NOMO-1 (cell line): Measurements from ENCODE around the gene RPL6.
"Not testable (repeated sequence)": the region's sequence is repeated elsewhere in the genome, so short reads cannot be mapped to it uniquely, and the experiment has no call there.

Source experiments
- DNase-seq, 2 experiments: peaks; one replicate each; lab custom pipeline; 2025; ENCODE audit not compliant: unreplicated experiment in 2 of 2; lab: John Stamatoyannopoulos, UW

The RPL6 gene

DNA sequence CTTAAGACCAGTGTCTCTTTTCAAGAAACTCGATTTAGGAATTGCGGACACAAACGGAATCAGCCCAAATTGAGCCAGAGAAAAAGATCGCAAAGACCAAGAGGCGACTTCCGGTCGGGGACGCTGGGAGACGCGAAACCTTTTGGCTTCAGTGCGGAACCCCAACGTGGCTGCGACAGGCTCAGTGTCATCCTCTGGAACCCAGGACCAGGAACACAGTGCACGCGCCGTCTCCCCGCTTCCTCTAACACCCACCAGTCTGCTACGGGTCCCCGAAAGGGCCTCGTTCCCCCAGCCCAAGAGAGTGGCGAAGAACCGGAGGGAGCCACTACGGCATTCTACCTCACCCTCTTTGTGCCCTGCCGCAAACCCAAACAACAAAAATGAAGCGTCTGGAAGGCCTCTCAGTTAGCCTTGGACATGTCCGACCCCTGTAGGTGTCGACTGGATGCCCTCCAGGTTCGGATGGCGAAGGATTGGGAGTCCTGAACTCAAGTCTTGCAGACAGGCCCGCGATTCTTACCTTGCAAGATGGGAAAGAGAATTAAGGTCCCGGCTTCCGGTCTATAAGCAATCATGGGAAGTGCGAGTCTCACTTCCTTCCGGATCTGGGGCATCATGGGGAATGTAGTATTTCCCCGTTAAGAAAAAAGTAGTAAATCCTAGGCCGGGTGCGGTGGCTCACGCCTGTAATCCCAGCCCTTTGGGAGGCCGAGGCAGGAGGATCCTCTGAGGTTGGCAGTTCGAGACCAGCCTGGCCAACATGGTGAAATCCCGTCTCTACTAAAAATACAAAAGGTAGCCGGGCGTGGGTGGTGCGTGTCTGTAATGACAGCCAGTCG is at the start of gene RPL6:
TSS of gene RPL6 (minus strand) at position 542 of the 842 bp plus-strand sequence. CDS start 949 bp downstream, outside the sequence.
- peak; percentile 78 to 90 for DNase-seq

DNA sequence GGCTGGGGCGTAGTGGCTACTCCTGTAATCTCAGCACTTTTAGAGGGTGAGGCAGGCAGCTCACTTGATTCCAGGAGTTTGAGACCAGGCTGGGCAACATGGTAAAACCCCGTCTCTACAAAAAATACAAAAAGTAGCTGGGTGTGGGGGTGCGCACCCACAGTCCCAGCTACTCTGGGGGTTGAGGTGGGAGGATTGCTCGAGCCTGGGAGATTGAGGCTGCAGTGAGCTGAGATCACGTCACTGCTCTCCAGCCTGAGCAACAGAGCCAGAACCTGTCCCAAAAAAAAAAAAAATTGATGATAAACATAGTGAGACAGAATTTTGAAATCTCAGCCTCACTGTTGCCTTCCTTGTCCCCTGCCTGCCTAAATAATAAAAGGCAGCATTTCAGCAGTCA is 49.3 kb upstream of the RPL6 start:
- DNase-seq = no peak

DNA sequence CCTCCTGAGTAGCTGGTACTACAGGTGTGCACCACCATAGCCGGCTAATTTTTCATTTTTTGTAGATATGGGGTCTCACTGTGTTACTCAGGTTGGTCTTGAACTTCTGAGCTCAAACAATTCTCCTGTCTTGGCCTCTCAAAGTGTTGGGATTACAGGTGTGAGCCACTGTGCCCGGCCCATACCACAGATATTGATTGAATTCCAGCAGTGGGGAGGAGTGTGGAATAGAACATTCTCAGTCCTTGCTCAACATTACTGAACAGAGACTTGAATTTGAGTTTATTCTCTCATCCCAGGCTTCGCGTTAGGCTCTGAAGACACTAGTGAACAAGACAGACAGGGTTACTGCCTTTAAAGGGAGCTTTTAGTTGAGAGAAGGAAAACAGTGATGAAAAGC is 48.9 kb upstream of the RPL6 start:
- DNase-seq = no peak

DNA sequence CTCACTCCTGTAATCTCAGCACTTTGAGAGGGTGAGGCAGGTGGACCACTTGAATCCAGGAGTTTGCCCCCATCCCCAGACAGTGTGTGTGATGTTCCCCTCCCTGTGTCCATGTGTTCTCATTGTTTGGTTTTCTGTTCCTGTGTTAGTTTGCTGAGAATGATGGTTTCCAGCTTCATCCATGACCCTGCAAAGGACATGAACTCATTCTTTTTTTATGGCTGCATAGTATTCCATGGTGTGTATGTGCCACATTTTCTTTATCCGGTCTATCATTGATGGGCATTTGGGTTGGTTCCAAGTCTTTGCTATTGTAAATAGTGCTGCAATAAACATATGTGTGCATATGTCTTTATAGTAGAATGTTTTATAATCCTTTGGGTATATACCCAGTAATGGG is 47.7 kb upstream of the RPL6 start:
- DNase-seq = not testable (repeated sequence)

DNA sequence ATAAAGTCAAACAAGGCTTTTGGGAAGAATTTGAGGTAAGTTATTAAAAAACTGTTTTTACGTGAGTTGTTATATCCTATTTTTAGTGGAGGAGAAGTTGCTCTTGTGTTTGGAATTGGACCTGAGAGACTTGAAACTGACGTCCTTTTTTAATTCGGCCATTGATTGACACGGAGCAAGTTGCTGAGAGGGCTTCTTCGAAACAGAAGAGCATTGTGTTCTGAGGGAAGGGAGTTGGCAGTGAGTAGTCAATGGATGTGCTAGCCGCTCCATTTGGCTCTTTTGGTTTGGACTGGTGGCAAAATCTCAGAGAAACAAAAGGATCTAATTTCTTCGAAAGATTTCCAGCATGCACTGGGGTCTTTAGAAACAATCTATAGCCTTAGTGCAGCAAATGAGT is 46.6 kb upstream of the RPL6 start:
- DNase-seq = no peak

DNA sequence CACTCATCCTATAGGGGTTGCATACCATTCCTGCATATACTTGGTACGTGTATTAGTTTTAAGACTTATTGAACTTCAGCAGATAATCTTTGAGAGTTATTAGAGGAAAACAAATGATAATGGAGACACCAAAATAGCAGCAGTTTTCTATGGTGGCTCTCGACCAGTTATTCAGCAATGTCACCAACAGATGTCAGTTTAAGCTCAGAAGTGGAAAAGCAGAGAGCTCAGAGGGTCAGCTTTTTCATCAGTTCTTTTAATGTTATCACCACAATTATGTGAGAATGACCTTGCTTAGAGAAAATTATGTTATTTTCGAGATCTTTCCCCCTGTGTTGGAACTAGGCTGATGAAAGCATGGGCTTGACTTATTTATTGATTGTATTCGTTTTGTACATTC is 41.3 kb upstream of the RPL6 start:
- DNase-seq = no peak

DNA sequence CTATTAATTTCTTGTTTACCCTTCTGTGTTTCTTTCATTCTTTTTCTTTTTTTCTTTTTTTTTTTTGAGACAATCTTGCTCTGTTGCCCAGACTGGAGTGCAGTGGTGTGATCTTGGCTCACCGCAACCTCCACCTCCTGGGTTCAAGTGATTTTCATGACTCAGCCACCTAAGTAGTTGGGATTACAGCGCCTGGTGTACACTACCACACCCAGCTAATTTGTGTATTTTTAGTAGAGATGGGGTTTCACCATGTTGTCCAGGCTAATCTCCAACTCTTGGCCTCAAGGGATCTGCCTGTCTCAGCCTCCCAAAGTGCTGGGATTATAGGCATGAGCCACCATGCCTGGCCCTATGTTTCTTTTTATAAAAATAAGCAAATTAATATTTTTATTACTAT is 38.8 kb upstream of the RPL6 start:
- DNase-seq = not testable (repeated sequence)

DNA sequence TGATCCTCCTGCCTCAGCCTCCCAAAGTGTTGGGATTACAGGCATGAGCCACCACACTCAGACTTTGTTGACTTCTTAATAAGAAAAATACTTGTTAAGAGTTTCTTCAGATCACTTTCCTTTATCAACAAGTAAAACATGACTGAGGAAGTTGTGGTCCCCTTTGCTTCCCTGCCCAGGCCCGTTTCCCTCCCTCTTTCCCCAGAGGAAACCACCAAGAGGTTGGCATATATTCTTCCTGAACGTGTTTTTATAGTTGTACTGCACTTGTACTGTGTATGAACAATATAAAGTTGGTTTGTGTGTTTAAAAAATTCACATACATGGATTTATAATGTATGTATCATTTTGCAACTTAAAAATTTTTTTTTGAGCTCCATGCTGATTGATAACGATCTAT is 37.7 kb upstream of the RPL6 start:
- DNase-seq = no peak

DNA sequence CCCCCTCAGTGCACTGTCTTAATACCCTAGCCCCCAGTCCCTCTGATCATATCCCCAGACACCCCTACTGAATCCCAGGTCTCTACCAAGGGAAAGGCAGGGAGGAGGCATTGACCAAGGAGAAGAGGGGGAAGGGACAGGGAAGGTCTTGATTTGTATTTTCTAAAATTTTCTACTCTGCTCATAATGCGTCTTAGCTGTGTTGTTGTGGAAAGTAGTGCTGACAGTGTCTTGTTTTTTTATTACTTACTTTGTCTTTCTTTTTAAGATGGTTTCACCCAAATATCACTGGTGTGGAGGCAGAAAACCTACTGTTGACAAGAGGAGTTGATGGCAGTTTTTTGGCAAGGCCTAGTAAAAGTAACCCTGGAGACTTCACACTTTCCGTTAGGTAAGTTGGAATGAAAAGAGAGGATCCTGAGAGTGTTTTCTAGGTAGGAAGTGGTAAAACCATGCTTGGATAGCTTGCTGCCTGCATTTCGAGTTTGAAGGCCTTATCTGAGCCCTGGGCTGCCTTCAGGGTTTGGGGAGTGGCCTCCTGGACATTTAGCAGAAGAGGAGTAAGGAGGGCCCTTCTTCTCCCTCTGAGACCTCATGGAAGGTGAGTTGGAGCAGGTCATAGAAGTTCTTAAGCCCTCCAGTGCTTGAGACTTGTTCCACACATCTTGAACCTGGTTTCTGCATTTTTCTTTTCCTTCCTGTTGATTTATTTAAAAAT is 36.8 kb upstream of the RPL6 start:
- DNase-seq = no peak

DNA sequence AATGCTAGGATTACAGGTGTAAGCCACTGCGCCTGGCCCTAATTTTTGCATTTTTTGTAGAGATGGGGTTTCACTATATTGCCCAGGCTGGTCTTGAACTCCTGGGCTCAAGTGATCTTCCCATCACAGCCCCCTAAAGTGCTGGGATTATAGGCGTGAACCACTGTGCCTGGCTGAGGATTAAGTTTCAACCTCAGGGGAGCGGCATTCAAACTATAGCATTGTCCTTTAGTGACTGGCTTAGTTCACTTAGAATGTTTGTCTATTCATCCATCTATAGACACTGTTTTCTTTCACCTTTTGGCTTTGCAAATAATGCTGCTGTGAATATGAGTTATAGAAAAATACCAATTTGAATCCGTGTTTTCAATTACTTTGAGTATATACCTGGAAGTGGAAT is 34.5 kb upstream of the RPL6 start:
- no peak for DNase-seq

DNA sequence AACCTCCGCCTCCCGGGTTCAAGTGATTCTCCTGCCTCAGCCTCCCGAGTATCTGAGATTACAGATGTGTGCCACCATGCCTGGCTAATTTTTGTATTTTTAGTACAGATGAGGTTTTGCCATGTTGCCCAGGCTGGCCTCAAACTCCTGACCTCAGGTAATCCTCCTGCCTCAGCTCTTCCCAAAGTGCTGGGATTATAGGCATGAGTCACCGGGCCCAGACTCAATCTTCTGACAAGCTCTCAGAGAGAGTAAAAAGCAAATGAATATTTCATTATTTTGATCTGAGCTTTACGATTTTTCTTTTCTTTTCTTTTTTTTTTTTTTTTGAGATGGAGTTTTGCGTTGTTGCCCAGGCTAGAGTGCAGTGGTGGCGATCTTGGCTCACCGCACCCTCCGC is 31.2 kb upstream of the RPL6 start:
- not testable (repeated sequence) for DNase-seq

DNA sequence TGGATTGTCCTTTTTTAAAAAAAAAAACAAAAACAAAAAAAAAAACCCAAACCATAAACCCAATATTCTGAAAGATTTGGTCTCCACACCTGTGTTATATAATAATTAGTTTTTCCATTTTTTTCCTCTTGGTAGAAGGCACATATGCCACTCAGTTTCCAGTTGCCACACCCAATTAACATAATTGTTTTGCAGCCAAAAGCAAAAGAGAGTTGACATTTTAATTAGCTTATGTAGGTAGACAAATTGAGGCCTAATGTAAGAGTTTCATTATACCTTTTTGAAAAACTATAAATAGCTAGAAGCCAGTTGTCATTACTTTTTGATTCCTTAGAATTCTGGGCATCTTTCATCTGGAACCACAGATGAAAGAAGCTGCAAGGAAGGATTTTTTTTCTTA is 30.4 kb upstream of the RPL6 start:
- no peak for DNase-seq

DNA sequence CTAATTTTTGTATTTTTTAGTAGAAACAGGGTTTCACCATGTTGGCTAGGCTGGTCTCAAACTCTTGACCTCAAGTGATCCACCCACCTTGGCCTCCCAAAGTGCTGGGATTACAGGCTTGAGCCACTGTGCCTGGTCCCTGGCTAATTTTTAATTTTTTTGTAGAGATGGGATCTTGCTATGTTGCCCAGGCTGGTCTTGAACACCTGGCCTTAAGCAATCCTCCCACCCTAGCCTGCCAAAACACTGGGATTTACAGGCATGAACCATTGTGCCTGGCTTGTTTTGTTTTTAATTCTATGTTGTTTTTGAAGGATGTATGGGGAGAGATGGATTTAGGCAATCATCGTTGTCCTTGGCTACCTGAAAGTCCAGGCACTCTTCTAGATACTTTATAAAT is 29.2 kb upstream of the RPL6 start:
- DNase-seq = not testable (repeated sequence)

DNA sequence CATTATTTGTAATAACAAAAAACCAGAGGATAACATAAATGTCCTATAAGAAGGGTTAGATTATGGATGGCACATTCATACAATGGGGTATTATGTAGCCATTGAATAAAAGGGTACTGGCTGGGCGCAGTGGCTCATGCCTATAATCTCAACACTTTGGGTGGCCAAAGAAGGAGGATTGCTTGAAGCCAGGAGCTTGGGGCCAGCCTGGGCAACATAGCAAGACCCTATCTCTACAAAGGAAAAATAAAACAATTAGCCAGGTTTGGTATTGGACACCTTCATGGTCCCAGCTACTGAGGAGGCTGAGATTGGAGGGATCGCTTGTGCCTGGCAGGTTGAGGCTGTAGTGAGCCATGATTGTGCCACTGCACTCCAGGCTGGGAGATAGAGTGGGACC is 24.1 kb upstream of the RPL6 start:
- DNase-seq = no peak

DNA sequence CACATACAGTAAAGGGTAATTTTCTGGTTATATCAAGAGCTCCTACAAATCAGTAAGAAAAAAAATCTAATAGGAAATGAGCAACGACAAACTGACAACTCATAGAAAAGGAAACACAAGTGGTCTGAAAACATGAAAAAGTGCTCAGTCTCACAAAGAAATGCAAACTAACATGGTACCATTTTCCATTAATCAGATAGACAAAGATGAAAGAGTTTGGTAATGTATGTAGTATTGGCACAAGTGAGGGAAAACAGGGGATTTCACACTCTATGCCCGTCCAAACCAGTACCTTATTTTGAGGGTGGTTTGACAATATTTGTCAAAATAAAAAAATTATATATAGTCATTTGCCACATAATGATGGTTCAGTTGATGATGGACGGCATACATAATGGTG is 22.6 kb upstream of the RPL6 start:
- no peak for DNase-seq

DNA sequence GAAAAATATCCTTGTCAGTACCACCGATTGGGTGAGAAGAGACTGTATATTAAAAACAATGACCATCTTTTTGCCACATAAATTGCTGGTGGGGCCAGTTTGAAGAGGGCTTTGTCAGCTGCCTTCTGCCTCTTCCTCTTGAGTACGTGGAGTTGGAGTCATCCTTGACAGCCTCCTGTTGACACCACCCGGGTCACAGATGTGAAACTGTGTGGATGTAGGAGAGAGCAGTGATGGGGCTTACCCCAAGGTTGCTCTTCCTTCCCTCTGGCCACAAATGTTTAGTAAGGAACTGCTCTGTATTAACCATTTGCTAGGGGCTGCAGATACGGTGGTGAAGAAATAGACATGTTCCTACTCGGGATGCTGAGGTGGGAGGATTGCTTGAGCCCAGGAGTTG is 21.5 kb upstream of the RPL6 start:
- no peak for DNase-seq

DNA sequence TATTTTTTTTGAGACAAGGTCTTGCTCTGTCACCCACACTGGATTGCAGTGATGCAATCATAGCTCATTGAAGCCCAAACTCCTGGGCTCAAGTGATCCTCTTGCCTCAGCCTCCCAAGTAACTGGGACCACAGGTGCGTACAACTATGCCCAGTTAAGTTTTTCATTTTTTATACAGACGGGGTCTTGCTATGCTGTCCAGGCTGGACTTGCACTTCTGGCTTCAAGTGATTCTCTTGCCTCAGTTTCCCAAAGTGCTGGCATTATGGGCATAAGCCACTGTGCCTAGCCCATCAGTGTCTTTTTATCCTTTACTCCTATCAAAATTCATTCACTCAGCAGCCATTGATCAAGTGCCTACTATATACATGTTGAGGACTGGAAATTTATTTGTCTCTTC is 18.4 kb upstream of the RPL6 start:
- no peak for DNase-seq

DNA sequence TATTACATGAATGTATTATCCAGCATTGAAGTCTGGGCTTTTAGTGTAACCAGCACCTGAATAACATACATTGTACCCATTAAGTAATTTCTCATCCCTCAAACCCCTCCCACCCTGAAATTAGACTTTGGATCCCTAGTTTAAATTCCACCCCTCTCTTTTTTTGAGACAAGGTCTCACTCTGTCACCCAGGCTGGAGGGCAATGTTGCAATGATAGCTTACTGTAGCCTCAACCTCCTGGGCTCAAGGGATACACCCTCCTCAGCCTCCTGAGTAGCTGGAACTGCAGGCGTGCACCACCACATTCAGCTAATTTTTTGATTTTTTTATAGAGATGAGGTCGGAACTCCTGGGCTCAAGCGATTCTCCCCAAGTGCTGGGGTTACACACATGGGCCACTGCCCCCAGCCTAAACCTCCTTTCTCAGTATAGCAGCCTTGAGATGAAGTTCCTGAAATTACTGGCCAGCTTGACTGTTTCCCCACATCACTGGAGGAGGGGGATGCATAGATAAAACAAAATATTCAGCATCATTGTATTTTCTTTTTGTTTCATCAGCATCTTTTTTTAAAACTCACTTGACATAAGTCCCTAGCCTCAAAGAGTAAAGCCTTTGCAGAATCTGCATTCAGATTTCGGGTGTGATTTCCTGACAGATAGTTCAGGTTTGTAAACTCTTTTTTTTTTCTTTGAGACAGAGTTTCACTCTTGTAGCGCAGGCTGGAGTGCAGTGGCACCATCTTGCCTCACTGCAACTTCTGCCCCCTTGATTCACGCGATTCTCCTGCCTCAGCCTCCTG is 16.4 kb upstream of the RPL6 start:
- no peak for DNase-seq

DNA sequence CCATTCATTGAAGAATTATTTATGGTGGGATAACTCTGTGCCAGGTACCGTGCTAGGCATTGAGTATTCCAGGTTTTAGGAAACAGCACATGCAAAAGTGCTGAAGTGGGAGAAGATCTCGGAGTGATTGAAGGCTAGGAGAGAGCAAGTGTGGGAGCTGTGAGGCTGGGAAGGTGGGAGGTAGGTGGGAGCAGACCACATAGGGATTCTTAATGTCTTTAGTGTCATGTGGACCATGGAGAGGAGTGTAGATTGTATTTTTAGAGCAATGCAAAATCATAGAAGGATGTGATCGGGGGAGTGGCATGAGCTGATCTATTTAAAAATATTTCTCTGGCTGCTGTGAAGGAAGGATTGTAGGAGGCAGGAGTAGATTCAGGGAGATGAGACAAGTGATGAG is 14.7 kb upstream of the RPL6 start:
- no peak for DNase-seq

DNA sequence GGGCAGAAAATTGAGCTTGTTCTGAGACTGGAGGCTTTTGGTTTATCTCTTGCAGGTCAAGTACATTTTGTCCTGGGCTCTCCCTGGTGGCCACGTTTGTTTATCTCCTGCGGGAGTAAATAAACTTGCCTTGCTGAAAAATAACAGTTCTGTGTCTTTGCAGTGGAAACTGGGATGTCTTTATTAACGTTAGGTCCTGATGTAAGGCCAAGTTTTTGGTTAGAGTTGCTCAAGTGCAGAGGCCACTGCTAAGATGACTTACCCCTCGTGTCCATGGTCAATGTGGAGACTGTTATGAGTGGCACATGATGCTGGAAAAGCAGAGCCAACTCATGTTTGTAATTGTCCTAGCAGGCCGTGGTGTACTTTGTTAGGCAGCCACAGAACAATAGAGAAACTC is 13.1 kb upstream of the RPL6 start:
- DNase-seq = no peak

DNA sequence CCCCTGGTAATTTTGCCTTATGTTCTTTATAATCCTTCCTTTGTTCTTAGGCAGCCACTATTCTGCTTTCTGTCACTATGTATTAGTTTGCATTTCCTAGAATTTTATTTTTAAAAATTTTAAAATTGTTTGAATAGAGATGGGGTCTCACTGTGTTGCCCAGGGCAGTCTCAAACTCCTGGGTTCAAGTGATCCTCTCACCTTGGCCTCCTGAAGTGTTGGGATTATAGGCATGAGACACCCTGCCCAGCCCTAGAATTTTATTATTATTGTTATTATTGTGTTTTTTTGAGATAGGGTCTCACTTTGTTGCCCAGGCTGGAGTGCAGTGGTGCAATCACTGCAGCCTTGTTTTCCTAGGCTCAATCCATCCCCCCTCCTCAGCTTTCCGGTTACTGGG is 12.0 kb upstream of the RPL6 start:
- DNase-seq = no peak
